ENCODE data around the gene TSPEAR. TPM values are rescaled to one million over a fixed set of nuclear protein-coding genes. Genes with fewer than 3 reads are reported as not detected.

The TSPEAR gene
- total and polyA plus RNA-seq, 2 of the 13 experiments (the other 11 are each of a cell fraction or from before 2014, with no cell fraction given) = 0.07 to 0.32 TPM

DNA sequence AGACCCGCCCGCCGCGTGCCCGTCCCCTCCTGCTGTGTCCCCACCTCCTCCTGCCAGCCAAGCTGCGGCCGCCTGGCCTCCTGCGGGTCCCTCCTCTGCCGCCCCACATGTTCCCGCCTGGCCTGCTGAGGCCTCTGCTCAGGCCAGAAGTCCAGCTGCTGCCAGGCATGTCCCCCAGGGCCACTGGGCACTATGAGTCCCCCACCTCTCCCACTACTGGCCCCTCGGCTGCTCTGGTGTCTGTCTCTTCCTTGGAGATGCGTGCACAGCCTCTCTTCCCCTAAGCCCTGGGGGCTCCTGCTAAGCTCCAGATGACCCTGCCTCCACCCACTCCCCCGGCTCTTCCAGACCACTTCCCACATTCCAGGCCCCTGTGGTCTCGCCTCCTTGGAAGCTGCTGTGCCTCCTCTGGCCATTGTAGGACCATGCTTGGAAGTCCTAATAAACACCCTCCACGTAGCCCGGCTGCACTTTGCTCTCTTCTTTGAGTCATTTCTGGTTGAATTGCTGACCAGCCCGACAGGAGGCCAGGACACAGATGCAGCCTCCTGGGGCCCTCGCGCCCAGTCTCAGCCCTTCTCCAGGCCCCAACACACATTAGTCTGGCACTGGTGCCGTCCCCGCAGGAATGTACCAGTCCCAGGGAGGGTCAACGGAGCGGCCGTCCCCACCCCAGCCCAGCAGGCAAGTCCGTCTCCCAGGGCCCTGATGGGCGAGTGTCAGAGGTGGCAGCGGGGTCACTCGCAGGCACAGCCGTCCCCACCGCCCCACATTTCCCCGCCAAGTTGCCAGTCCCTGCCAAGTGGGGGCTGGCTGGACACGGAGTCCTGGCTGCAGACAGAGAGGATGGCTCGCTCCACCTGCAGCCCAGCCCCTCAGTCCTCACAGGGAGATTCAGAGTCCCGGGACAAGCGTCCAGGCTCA is 13.3 kb downstream of the TSPEAR start (continued):
- TF ChIP-seq, protein P1, sequence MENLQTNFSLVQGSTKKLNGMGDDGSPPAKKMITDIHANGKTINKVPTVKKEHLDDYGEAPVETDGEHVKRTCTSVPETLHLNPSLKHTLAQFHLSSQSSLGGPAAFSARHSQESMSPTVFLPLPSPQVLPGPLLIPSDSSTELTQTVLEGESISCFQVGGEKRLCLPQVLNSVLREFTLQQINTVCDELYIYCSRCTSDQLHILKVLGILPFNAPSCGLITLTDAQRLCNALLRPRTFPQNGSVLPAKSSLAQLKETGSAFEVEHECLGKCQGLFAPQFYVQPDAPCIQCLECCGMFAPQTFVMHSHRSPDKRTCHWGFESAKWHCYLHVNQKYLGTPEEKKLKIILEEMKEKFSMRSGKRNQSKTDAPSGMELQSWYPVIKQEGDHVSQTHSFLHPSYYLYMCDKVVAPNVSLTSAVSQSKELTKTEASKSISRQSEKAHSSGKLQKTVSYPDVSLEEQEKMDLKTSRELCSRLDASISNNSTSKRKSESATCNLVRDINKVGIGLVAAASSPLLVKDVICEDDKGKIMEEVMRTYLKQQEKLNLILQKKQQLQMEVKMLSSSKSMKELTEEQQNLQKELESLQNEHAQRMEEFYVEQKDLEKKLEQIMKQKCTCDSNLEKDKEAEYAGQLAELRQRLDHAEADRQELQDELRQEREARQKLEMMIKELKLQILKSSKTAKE (CRISPR knock-in tag; IDR thresholded peaks at IDR 0.05; ENCODE audit: borderline replicate concordance) = 0 out of 2 replicates have a peak, but pooled peaks have one; percentile 11
- TF ChIP-seq ZNF564 (CRISPR knock-in tag; IDR thresholded peaks at IDR 0.05) (0 out of 2 replicates have a peak, but pooled peaks have one; percentile 40), STAG1 (CRISPR knock-in tag; IDR thresholded peaks at IDR 0.05) (no peak), ZNF589 (CRISPR knock-in tag; conservative IDR thresholded peaks at IDR 0.05) (no peak), ZNF780A (CRISPR knock-in tag; IDR thresholded peaks at IDR 0.05) (no peak), RNF2 (conservative IDR thresholded peaks at IDR 0.05; ENCODE audit: low read depth) (no peak), FOSL2 (CRISPR knock-in tag; IDR thresholded peaks at IDR 0.05) (peak; percentile 76), ZNF160 (CRISPR knock-in tag; IDR thresholded peaks at IDR 0.05) (no peak), JARID2 (CRISPR knock-in tag; IDR thresholded peaks at IDR 0.05; ENCODE audit: insufficient replicate concordance) (no peak), ZFAT (CRISPR knock-in tag; conservative IDR thresholded peaks at IDR 0.05) (no peak), ATAD3A (CRISPR knock-in tag; IDR thresholded peaks at IDR 0.05) (no peak), ZNF605 (CRISPR knock-in tag; IDR thresholded peaks at IDR 0.05) (no peak), PHF8 (CRISPR knock-in tag; IDR thresholded peaks at IDR 0.05) (peak; percentile 33; the same call in 1 of the 2 replicates), PHF20 (CRISPR knock-in tag; IDR thresholded peaks at IDR 0.05) (no peak), MZF1 (CRISPR knock-in tag; IDR thresholded peaks at IDR 0.05; ENCODE audit: borderline replicate concordance) (no peak), ZNF546 (CRISPR knock-in tag; conservative IDR thresholded peaks at IDR 0.05) (no peak), NBN (conservative IDR thresholded peaks at IDR 0.05) (no peak)
- TF ChIP-seq, protein P2, sequence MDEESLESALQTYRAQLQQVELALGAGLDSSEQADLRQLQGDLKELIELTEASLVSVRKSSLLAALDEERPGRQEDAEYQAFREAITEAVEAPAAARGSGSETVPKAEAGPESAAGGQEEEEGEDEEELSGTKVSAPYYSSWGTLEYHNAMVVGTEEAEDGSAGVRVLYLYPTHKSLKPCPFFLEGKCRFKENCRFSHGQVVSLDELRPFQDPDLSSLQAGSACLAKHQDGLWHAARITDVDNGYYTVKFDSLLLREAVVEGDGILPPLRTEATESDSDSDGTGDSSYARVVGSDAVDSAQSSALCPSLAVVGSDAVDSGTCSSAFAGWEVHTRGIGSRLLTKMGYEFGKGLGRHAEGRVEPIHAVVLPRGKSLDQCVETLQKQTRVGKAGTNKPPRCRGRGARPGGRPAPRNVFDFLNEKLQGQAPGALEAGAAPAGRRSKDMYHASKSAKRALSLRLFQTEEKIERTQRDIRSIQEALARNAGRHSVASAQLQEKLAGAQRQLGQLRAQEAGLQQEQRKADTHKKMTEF (CRISPR knock-in tag; IDR thresholded peaks at IDR 0.05) = no peak
- TF ChIP-seq, protein P3, sequence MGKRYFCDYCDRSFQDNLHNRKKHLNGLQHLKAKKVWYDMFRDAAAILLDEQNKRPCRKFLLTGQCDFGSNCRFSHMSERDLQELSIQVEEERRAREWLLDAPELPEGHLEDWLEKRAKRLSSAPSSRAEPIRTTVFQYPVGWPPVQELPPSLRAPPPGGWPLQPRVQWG (CRISPR knock-in tag; IDR thresholded peaks at IDR 0.05; ENCODE audit: borderline replicate concordance, low read depth) = no peak
- TF ChIP-seq, protein P4, sequence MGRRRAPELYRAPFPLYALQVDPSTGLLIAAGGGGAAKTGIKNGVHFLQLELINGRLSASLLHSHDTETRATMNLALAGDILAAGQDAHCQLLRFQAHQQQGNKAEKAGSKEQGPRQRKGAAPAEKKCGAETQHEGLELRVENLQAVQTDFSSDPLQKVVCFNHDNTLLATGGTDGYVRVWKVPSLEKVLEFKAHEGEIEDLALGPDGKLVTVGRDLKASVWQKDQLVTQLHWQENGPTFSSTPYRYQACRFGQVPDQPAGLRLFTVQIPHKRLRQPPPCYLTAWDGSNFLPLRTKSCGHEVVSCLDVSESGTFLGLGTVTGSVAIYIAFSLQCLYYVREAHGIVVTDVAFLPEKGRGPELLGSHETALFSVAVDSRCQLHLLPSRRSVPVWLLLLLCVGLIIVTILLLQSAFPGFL (CRISPR knock-in tag; IDR thresholded peaks at IDR 0.05) = no peak
- TF ChIP-seq, protein P5, sequence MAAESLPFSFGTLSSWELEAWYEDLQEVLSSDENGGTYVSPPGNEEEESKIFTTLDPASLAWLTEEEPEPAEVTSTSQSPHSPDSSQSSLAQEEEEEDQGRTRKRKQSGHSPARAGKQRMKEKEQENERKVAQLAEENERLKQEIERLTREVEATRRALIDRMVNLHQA (CRISPR knock-in tag; IDR thresholded peaks at IDR 0.05) = no peak
- TF ChIP-seq, protein P6, sequence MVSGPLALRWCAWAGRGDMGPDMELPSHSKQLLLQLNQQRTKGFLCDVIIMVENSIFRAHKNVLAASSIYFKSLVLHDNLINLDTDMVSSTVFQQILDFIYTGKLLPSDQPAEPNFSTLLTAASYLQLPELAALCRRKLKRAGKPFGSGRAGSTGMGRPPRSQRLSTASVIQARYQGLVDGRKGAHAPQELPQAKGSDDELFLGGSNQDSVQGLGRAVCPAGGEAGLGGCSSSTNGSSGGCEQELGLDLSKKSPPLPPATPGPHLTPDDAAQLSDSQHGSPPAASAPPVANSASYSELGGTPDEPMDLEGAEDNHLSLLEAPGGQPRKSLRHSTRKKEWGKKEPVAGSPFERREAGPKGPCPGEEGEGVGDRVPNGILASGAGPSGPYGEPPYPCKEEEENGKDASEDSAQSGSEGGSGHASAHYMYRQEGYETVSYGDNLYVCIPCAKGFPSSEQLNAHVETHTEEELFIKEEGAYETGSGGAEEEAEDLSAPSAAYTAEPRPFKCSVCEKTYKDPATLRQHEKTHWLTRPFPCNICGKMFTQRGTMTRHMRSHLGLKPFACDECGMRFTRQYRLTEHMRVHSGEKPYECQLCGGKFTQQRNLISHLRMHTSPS (CRISPR knock-in tag; IDR thresholded peaks at IDR 0.05; ENCODE audit: low read depth) = peak; percentile 40; the same call in 1 of the 2 replicates
